Liver (tissue), 9 donors: ENCODE data around the gene CXXC5. TPM values are rescaled to one million over a fixed set of nuclear protein-coding genes. Genes with fewer than 3 reads are reported as not detected.

Experiments
- DNase-seq: peaks from one replicate; pipeline ENCODE4 v3.0.0-alpha.2; 2017; ENCODE audit warnings: low spot score
- H3K27ac ChIP-seq, 2 donors: one replicate each; pipeline ENCODE4 v1.7.0; 2013; ENCODE audit warnings: inconsistent platforms in 2 of 2, low read length in 2 of 2, control low read depth in 1 of 2, low read depth in 1 of 2, mild to moderate bottlenecking in 1 of 2
- H3K27me3 ChIP-seq, 4 donors: one replicate each; pipeline versions ENCODE4 v1.6.1 to v1.7.0; 2013; ENCODE audit warnings: low read length in 3 of 4, inconsistent platforms in 1 of 4, mild to moderate bottlenecking in 1 of 4, moderate library complexity in 1 of 4; ENCODE audit not compliant: control insufficient read depth in 4 of 4, insufficient read depth in 4 of 4
- H3K36me3 ChIP-seq, 4 donors: one replicate each; pipeline versions ENCODE4 v1.6.1 to v1.7.0; 2013; ENCODE audit warnings: low read length in 3 of 4, mild to moderate bottlenecking in 3 of 4, low read depth in 1 of 4, moderate library complexity in 1 of 4; ENCODE audit not compliant: control insufficient read depth in 4 of 4, insufficient read depth in 3 of 4
- H3K4me1 ChIP-seq, 4 donors: one replicate each; pipeline versions ENCODE4 v1.6.1 to v1.7.0; 2013; ENCODE audit warnings: low read length in 3 of 4, mild to moderate bottlenecking in 3 of 4, moderate library complexity in 1 of 4; ENCODE audit not compliant: control insufficient read depth in 4 of 4, insufficient read depth in 4 of 4
- H3K4me3 ChIP-seq, 3 donors: one replicate each; pipeline versions ENCODE4 v1.6.1 to v1.7.0; 2013; ENCODE audit warnings: low read length in 3 of 3, control low read depth in 1 of 3, low read depth in 1 of 3, mild to moderate bottlenecking in 1 of 3
- H3K9ac ChIP-seq, 2 donors: one replicate each; pipeline ENCODE4 v1.7.0; 2013; ENCODE audit warnings: low read length in 2 of 2, mild to moderate bottlenecking in 2 of 2, moderate library complexity in 2 of 2, control low read depth in 1 of 2, low read depth in 1 of 2
- H3K9me3 ChIP-seq, 4 donors: one replicate each; pipeline versions ENCODE4 v1.6.1 to v1.7.0; 2013; ENCODE audit warnings: low read length in 3 of 4; ENCODE audit not compliant: control insufficient read depth in 4 of 4
- CTCF ChIP-seq: fragments of 150-350 bp; IDR thresholded peaks from 2 replicates; pipeline ENCODE4 v1.5.1; 2017; ENCODE audit warnings: improper control_type of control experiment, low read depth, low read length; ENCODE audit not compliant: missing input control
- FOXA1 ChIP-seq: IDR thresholded peaks from 2 replicates; pipeline ENCODE4 v1.6.1; 2016; ENCODE audit warnings: antibody characterized with exemption
- GABPA ChIP-seq, 2 donors: IDR thresholded peaks in 1 of 2; conservative IDR thresholded peaks in 1 of 2; 2 replicates each; pipeline ENCODE4 v1.6.1; 2016; ENCODE audit warnings: antibody characterized with exemption in 2 of 2, mild to moderate bottlenecking in 1 of 2, moderate library complexity in 1 of 2
- HNF4A ChIP-seq, 2 donors: conservative IDR thresholded peaks; 2 replicates each; pipeline ENCODE4 v1.6.1; 2016; ENCODE audit warnings: antibody characterized with exemption in 2 of 2, mild to moderate bottlenecking in 2 of 2
- HNF4G ChIP-seq: IDR thresholded peaks from 2 replicates; pipeline ENCODE4 v1.6.1; 2016; ENCODE audit warnings: antibody characterized with exemption
- JUND ChIP-seq, 2 donors: IDR thresholded peaks; 2 replicates each; pipeline ENCODE4 v1.6.1; 2016; ENCODE audit warnings: antibody characterized with exemption in 2 of 2
- MAX ChIP-seq: IDR thresholded peaks from 2 replicates; pipeline ENCODE4 v1.6.1; 2016; ENCODE audit warnings: antibody characterized with exemption
- RAD21 ChIP-seq, 2 donors: IDR thresholded peaks; 2 replicates each; pipeline ENCODE4 v1.6.1; 2016; ENCODE audit warnings: antibody characterized with exemption in 2 of 2, mild to moderate bottlenecking in 2 of 2
- REST ChIP-seq: IDR thresholded peaks from 2 replicates; pipeline ENCODE4 v1.6.1; 2016; ENCODE audit warnings: antibody characterized with exemption, mild to moderate bottlenecking
- RXRA ChIP-seq, 2 donors: IDR thresholded peaks; 2 replicates each; pipeline ENCODE4 v1.6.1; 2017 to 2018; ENCODE audit warnings: antibody characterized with exemption in 2 of 2, mild to moderate bottlenecking in 1 of 2
- SP1 ChIP-seq: IDR thresholded peaks from 2 replicates; pipeline ENCODE4 v1.6.1; 2018; ENCODE audit warnings: antibody characterized with exemption, mild to moderate bottlenecking
- TAF1 ChIP-seq: conservative IDR thresholded peaks from 2 replicates; pipeline ENCODE4 v1.6.1; 2016; ENCODE audit warnings: antibody characterized with exemption, mild to moderate bottlenecking
- YY1 ChIP-seq: IDR thresholded peaks from 2 replicates; pipeline ENCODE4 v1.6.1; 2016; ENCODE audit warnings: antibody characterized with exemption, mild to moderate bottlenecking
- WGBS: extraction: QIAGEN DNeasy Blood & Tissue Kit; methylation state at CpG from one replicate; pipeline ENCODE4 v1.1.7; 2013; 5-methylcytosine and 5-hydroxymethylcytosine counted together
- polyA plus RNA-seq, 2 donors: library from polyadenylated mRNA; stranded (reverse) in 1 of 2; unstranded in 1 of 2; fragments of 200-250 nt in 1 of 2; fragments of >200 nt in 1 of 2; fragmentation: Nextera tagmentation in 1 of 2; extraction: Ambion mirVana in 1 of 2; gene quantifications; one replicate each; pipeline versions ENCODE4 v1.2.1 to v1.2.3, GENCODE V29; 2013 to 2015
- total RNA-seq, 2 donors: library from RNA; depleted of rRNA; stranded (reverse); fragments of >200 nt; gene quantifications; one replicate each; pipeline ENCODE4 v1.2.3, GENCODE V29; 2014
- TF ChIP-seq, protein P1 (sequence below): IDR thresholded peaks from 2 replicates; pipeline ENCODE4 v1.6.1; 2016; ENCODE audit warnings: antibody characterized with exemption
- donor health status: healthy.
- donor health status: healthy.
- donor health status: healthy.
- donor health status: healthy.
- donor health status: healthy.

The CXXC5 gene
- total and polyA plus RNA-seq, 4 donors = 40.6 to 78.6 (median 64.5) TPM

DNA sequence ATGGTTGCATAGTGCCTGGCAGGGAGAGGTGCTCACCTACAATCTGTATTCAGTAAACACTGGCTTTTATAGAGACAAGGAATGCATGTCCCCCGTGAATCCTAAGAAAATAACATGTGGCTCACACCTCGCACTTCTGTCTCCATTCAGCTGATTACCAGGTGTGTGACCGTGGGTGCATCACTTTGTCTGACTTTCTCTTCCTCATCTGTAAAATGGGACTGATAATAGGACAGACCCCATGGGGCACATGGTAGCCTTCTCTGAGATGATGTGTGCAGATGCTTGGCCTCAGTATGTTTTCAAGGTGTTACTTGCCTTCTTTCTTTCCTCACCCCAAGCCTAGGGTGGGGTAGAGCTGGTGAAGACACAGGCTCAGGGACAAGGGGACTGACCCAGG is 6.3 kb downstream of the CXXC5 start:
- DNase-seq = no peak
- no peaks in the 10 kb centered on the region for H3K27me3 ChIP-seq
- H3K27ac ChIP-seq = peak overlapping the region; percentile 93 to 96
- no peaks in the 10 kb centered on the region for H3K36me3 ChIP-seq
- no peak overlapping the region for H3K9ac ChIP-seq
- no peaks in the 10 kb centered on the region for H3K9me3 ChIP-seq
- 59% methylated on average over 3 of the region's 3 CpGs for WGBS
- peaks cover 54 to 92% (median 77%) of the 10 kb centered on the region in 4 donors for H3K4me1 ChIP-seq
- no peak for TF ChIP-seq JUND (IDR thresholded peaks at IDR 0.05)
- TF ChIP-seq SP1 = no peak
- no peak for TF ChIP-seq HNF4G
- peak in 1 of 2 donors; percentile 1 for TF ChIP-seq HNF4A (conservative IDR thresholded peaks at IDR 0.05)
- no peak for TF ChIP-seq MAX
- TF ChIP-seq TAF1 = no peak
- TF ChIP-seq CTCF = no peak
- H3K4me3 ChIP-seq = no peak overlapping the region

GRCh38 chr5:139654871-139655491 is 6.8 kb downstream of the CXXC5 start:
- peaks cover 59 to 92% (median 82%) of the 10 kb centered on the region in 4 donors for H3K4me1 ChIP-seq
- peak overlapping the region; percentile 79 to 96 for H3K27ac ChIP-seq
- WGBS = 43% methylated on average over 13 of the region's 13 CpGs
- H3K4me3 ChIP-seq = peak overlapping the region in 1 of 3 donors; percentile 20
- TF ChIP-seq CTCF = no peak
- TF ChIP-seq YY1 = no peak
- TF ChIP-seq MAX = no peak
- TF ChIP-seq RXRA (IDR thresholded peaks at IDR 0.05) = no peak
- no peak for TF ChIP-seq RAD21 (IDR thresholded peaks at IDR 0.05)
- TF ChIP-seq REST = no peak
- TF ChIP-seq TAF1 = no peak
- TF ChIP-seq FOXA1 = no peak
- no peak for TF ChIP-seq JUND (IDR thresholded peaks at IDR 0.05)
- TF ChIP-seq, protein P1, sequence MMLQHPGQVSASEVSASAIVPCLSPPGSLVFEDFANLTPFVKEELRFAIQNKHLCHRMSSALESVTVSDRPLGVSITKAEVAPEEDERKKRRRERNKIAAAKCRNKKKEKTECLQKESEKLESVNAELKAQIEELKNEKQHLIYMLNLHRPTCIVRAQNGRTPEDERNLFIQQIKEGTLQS = no peak
- TF ChIP-seq GABPA (IDR thresholded peaks at IDR 0.05 in 1 of 2, conservative IDR thresholded peaks at IDR 0.05 in 1 of 2) = no peak
- H3K9ac ChIP-seq = no peak overlapping the region
- no peaks in the 10 kb centered on the region for H3K27me3 ChIP-seq
- no peaks in the 10 kb centered on the region for H3K36me3 ChIP-seq
- no peaks in the 10 kb centered on the region for H3K9me3 ChIP-seq
- DNase-seq = no peak
